Tibial artery (tissue), 4 donors: ENCODE data around the gene SWSAP1.
"Not testable (repeated sequence)": the region's sequence is repeated elsewhere in the genome, so short reads cannot be mapped to it uniquely, and the experiment has no call there.

ENCODE experiments used
- DNase-seq, 2 donors: peaks; one replicate each; pipeline ENCODE4 v3.0.0-alpha.2; 2019
- H3K27ac ChIP-seq, 2 donors: fragments of 200-600 bp; sonication (generic) in 1 of 2; 1 replicate in 1 of 2; 2 replicates in 1 of 2; pipeline ENCODE4 v1.5.1; 2018 to 2019; ENCODE audit warnings: mild to moderate bottlenecking in 1 of 2
- H3K27me3 ChIP-seq, 2 donors: fragments of 200-600 bp; sonication (generic) in 1 of 2; one replicate each; pipeline versions ENCODE4 v1.5.1 to v1.6.0; 2016 to 2019
- H3K36me3 ChIP-seq, 3 donors: fragments of 200-600 bp; sonication (generic) in 2 of 3; one replicate each; pipeline ENCODE4 v1.5.1; 2016 to 2019; ENCODE audit warnings: mild to moderate bottlenecking in 2 of 3
- H3K4me1 ChIP-seq, 4 donors: fragments of 200-600 bp; sonication (generic) in 2 of 4; 1 replicate in 3 of 4; 2 replicates in 1 of 4; pipeline ENCODE4 v1.5.1; 2016 to 2019
- H3K4me3 ChIP-seq, 2 donors: fragments of 200-600 bp; sonication (generic) in 1 of 2; 1 replicate in 1 of 2; 2 replicates in 1 of 2; pipeline ENCODE4 v1.5.1; 2018 to 2019; ENCODE audit warnings: mild to moderate bottlenecking in 2 of 2
- H3K9me3 ChIP-seq, 3 donors: fragments of 200-600 bp; sonication (generic) in 1 of 3; one replicate each; pipeline ENCODE4 v1.5.1; 2016 to 2019
- intact Hi-C: fragments of 100-400 bp; cut with DNase I; formaldehyde crosslinking; loops from one replicate; pipeline ENCODE4 v1.15.0; 2023; ENCODE audit warnings: low total_unique reads
- TF ChIP-seq, protein P1 (sequence below), 2 experiments: fragments of 200-600 bp in 1 of 2; fragments of 450-650 bp in 1 of 2; IDR thresholded peaks; one replicate each; pipeline ENCODE4 v1.5.1; 2017 to 2019; ENCODE audit warnings: antibody characterized with exemption in 2 of 2, mild to moderate bottlenecking in 1 of 2, moderate library complexity in 1 of 2

Gene SWSAP1

DNA sequence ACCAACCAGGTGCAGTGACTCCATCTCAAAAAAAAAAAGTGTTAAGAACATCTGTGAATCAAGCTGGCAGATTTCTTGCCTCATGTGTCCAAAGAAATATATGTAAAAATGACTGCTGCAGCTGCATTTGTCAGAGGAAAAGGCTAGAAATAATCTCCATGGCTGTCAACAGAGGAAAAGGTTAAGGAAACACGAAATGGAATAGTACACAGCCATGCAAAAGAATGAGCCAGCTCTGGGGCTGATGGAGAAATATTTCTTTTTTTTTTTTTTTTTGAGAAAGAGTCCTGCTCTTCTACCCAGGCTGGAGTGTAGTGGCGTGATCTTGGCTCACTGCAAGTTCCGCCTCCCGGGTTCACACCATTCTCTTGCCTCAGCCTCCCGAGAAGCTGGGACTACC, 41.6 kb upstream of the SWSAP1 start:
- no peak for DNase-seq
- Histone ChIP-seq H3K4me1 (no peaks in the 10 kb centered on the region), H3K36me3 (peaks cover 53 to 94% (median 67%) of the 10 kb centered on the region in 3 donors), H3K27ac (no peak overlapping the region), H3K27me3 (no peaks in the 10 kb centered on the region), H3K9me3 (no peaks in the 10 kb centered on the region), H3K4me3 (no peak overlapping the region)
- intact Hi-C loops = no loop called here
- TF ChIP-seq, protein P1, sequence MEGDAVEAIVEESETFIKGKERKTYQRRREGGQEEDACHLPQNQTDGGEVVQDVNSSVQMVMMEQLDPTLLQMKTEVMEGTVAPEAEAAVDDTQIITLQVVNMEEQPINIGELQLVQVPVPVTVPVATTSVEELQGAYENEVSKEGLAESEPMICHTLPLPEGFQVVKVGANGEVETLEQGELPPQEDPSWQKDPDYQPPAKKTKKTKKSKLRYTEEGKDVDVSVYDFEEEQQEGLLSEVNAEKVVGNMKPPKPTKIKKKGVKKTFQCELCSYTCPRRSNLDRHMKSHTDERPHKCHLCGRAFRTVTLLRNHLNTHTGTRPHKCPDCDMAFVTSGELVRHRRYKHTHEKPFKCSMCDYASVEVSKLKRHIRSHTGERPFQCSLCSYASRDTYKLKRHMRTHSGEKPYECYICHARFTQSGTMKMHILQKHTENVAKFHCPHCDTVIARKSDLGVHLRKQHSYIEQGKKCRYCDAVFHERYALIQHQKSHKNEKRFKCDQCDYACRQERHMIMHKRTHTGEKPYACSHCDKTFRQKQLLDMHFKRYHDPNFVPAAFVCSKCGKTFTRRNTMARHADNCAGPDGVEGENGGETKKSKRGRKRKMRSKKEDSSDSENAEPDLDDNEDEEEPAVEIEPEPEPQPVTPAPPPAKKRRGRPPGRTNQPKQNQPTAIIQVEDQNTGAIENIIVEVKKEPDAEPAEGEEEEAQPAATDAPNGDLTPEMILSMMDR (IDR thresholded peaks at IDR 0.05) = no peak

DNA sequence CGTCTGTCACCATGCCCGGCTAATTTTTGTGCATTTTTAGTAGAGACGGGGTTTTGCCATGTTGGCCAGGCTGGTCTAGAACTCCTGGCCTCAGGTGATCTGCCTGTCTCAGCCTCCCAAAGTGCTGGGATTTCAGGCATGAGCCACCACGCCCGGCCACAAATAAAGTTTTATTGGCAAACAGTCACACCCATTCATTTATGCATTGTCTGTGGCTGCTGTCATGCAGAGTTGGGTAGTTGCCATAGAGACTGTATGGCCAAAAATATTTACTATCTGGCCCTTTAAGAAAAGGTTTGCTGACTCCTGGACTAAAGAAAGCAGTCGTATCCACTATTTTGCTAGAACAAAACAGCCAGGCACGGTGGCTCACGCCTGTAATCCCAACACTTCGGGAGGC, 40.6 kb upstream of the SWSAP1 start:
- peaks cover 50 to 83% (median 59%) of the 10 kb centered on the region in 3 donors for H3K36me3 ChIP-seq
- H3K27me3 ChIP-seq, H3K9me3 ChIP-seq, intact Hi-C loops, DNase-seq, H3K4me3 ChIP-seq, H3K4me1 ChIP-seq, H3K27ac ChIP-seq: not testable (repeated sequence)

DNA sequence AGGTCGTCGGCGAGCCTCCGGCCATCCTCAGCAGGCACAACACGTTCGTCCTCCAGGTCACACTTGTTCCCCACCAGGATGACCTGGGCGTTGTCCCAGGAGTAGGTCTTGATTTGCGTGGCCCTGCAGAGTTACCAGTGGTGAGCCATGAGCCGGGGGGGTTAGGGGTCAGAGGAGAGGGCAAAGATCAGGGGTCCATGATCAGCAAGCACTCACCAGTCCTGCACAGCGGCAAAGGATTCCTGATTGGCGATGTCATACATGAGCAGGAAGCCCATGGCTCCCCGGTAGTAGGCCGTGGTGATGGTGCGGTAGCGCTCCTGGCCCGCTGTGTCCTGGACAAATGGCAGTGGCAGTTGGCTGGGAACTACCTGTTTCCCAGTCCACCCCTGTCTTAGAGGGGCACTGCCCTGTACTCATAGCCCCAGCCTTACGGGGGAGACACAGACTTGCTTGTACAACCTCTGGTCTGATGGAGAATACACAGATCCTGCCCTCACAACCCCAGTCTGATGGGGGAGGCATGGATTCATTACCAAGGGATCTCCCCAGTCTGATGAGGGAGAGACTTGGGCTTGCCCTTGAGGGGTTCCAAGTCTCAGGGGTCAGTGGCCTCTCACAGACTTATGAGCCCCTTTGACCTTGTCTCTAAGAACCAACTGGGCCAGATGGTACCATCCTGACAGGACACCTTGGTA, 38.9 kb upstream of the SWSAP1 start:
- Histone ChIP-seq H3K27ac (no peak overlapping the region), H3K9me3 (no peaks in the 10 kb centered on the region), H3K4me1 (peaks cover 0 to 21% (median 17%) of the 10 kb centered on the region in 4 donors), H3K4me3 (no peak overlapping the region), H3K36me3 (peaks cover 44 to 66% (median 49%) of the 10 kb centered on the region in 3 donors), H3K27me3 (no peaks in the 10 kb centered on the region)
- DNase-seq = no peak
- TF ChIP-seq, protein P1 (IDR thresholded peaks at IDR 0.05) = no peak
- intact Hi-C loops = loop anchor here (5.0 kb wide), 1 partner anchor 43 kb away; no protein-coding TSS in a partner anchor

DNA sequence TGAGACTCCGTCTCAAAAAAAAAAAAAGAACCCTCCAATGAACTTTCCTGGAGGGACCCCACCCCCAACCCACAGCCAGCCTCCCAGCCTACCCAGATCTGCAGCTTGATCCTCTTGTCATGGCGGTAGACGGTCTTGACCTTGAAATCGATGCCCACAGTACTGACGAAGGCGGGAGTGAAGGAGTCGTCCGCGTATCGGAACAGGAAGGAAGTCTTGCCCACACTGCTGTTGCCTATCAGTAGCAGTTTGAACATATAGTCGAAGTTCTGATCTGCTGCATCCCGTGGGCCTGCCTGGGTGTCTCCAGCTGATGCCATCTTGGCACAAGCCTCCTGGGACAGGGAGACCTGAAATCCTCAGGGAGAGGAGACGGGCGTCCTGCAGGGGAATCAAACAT, 37.4 kb upstream of the SWSAP1 start:
- intact Hi-C loops = loop anchor here (5.0 kb wide), 1 partner anchor 45 kb away; no protein-coding TSS in a partner anchor
- Histone ChIP-seq H3K9me3 (no peaks in the 10 kb centered on the region), H3K27me3 (no peaks in the 10 kb centered on the region), H3K4me1 (peaks cover 0 to 21% (median 17%) of the 10 kb centered on the region in 4 donors), H3K27ac (no peak overlapping the region), H3K36me3 (peaks cover 44 to 62% (median 52%) of the 10 kb centered on the region in 3 donors), H3K4me3 (no peak overlapping the region)
- DNase-seq = no peak
- TF ChIP-seq, protein P1 (IDR thresholded peaks at IDR 0.05) = no peak

DNA sequence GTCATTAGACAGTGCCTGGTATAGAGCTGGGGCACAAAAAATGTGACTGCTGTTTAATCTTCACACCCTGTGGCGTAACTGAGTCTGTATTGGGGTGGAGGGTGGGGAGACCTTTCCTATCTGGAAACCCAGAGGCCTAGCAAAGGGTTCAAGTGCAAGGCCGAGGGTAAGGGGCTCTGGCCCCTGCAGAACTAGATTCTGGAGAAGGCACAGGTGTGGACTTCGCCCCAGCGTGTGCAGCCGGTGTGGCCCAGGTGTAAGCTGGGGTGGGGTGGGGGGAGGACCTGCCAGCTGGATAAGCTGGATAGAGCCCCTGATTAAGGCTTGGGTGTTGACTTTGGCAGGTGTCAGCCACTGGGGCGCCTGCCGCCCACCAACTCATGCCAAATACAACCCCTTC, 36.3 kb upstream of the SWSAP1 start:
- intact Hi-C loops = loop anchor here (5.0 kb wide), 1 partner anchor 46 kb away; no protein-coding TSS in a partner anchor
- H3K4me1 ChIP-seq = peaks cover 0 to 26% (median 17%) of the 10 kb centered on the region in 4 donors
- DNase-seq = no peak
- TF ChIP-seq, protein P1 (IDR thresholded peaks at IDR 0.05) = no peak
- peaks cover 35 to 60% (median 41%) of the 10 kb centered on the region in 3 donors for H3K36me3 ChIP-seq
- H3K4me3 ChIP-seq = peak overlapping the region in 1 of 2 donors; percentile 89
- H3K27ac ChIP-seq = peak overlapping the region; percentile 80 to 81
- no peaks in the 10 kb centered on the region for H3K27me3 ChIP-seq
- no peaks in the 10 kb centered on the region for H3K9me3 ChIP-seq

DNA sequence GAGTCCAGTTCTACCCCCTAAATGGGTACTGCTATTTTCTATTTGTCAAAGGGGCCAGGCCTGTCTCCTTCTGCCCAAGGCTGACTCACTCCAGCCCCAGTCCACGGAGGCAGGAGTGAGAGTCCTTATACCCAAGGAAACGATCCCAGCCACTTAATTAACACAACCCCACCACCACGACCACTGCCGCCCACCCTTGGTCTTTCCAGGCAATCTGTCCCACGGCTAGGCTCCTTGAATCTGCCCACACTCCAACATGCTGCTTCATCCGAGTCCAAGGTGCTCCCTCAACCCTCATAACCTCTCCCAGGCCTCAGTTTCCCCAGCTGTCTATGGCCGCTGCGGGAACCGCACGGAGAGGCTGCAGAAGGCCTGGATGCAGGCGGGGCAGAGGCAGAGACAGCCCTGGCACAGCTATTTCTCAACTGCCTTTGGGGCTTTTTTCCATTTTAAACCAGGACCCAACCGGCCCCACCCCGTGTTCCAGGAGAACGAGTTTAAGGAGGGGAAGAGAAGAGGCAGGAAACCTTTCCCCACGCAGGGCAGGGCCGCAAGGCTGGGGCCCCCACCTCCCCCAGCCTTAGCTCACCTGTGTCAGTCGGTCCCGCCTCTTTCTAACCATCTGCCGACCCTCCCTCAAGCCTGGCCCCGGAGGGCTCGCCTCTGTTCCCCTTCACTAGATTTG, 35.8 kb upstream of the SWSAP1 start:
- TF ChIP-seq, protein P1 (IDR thresholded peaks at IDR 0.05) = no peak
- H3K9me3 ChIP-seq = no peaks in the 10 kb centered on the region
- peak overlapping the region; percentile 67 to 89 for H3K4me3 ChIP-seq
- intact Hi-C loops = loop anchor here (5.0 kb wide), 1 partner anchor 46 kb away; no protein-coding TSS in a partner anchor
- no peaks in the 10 kb centered on the region for H3K27me3 ChIP-seq
- H3K36me3 ChIP-seq = peaks cover 29 to 54% (median 36%) of the 10 kb centered on the region in 3 donors
- DNase-seq = no peak
- H3K27ac ChIP-seq = peak overlapping the region; percentile 80 to 81
- peaks cover 0 to 32% (median 21%) of the 10 kb centered on the region in 4 donors for H3K4me1 ChIP-seq
